ENCODE results near the gene S100A6.

- TF ChIP-seq, protein P1, sequence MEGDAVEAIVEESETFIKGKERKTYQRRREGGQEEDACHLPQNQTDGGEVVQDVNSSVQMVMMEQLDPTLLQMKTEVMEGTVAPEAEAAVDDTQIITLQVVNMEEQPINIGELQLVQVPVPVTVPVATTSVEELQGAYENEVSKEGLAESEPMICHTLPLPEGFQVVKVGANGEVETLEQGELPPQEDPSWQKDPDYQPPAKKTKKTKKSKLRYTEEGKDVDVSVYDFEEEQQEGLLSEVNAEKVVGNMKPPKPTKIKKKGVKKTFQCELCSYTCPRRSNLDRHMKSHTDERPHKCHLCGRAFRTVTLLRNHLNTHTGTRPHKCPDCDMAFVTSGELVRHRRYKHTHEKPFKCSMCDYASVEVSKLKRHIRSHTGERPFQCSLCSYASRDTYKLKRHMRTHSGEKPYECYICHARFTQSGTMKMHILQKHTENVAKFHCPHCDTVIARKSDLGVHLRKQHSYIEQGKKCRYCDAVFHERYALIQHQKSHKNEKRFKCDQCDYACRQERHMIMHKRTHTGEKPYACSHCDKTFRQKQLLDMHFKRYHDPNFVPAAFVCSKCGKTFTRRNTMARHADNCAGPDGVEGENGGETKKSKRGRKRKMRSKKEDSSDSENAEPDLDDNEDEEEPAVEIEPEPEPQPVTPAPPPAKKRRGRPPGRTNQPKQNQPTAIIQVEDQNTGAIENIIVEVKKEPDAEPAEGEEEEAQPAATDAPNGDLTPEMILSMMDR (IDR thresholded peaks at IDR 0.05; ENCODE audit: low read length): no peak
- TF ChIP-seq EZH2 (IDR thresholded peaks at IDR 0.05; ENCODE audit: borderline replicate concordance, low read length): no peak
Observed at GRCh38 chr1:153490272-153491051, 45.3 kb downstream of the S100A6 start.
